Liver (tissue), 9 donors: ENCODE data around the gene TPRN. TPM values are rescaled to one million over a fixed set of nuclear protein-coding genes. Genes with fewer than 3 reads are reported as not detected.

ENCODE experiments used
- DNase-seq: peaks from one replicate; pipeline ENCODE4 v3.0.0-alpha.2; 2017; ENCODE audit warnings: low spot score
- H3K27ac ChIP-seq, 2 donors: one replicate each; pipeline ENCODE4 v1.7.0; 2013; ENCODE audit warnings: inconsistent platforms in 2 of 2, low read length in 2 of 2, control low read depth in 1 of 2, low read depth in 1 of 2, mild to moderate bottlenecking in 1 of 2
- H3K27me3 ChIP-seq, 4 donors: one replicate each; pipeline versions ENCODE4 v1.6.1 to v1.7.0; 2013; ENCODE audit warnings: low read length in 3 of 4, inconsistent platforms in 1 of 4, mild to moderate bottlenecking in 1 of 4, moderate library complexity in 1 of 4; ENCODE audit not compliant: control insufficient read depth in 4 of 4, insufficient read depth in 4 of 4
- H3K36me3 ChIP-seq, 4 donors: one replicate each; pipeline versions ENCODE4 v1.6.1 to v1.7.0; 2013; ENCODE audit warnings: low read length in 3 of 4, mild to moderate bottlenecking in 3 of 4, low read depth in 1 of 4, moderate library complexity in 1 of 4; ENCODE audit not compliant: control insufficient read depth in 4 of 4, insufficient read depth in 3 of 4
- H3K4me1 ChIP-seq, 4 donors: one replicate each; pipeline versions ENCODE4 v1.6.1 to v1.7.0; 2013; ENCODE audit warnings: low read length in 3 of 4, mild to moderate bottlenecking in 3 of 4, moderate library complexity in 1 of 4; ENCODE audit not compliant: control insufficient read depth in 4 of 4, insufficient read depth in 4 of 4
- H3K4me3 ChIP-seq, 3 donors: one replicate each; pipeline versions ENCODE4 v1.6.1 to v1.7.0; 2013; ENCODE audit warnings: low read length in 3 of 3, control low read depth in 1 of 3, low read depth in 1 of 3, mild to moderate bottlenecking in 1 of 3
- H3K9ac ChIP-seq, 2 donors: one replicate each; pipeline ENCODE4 v1.7.0; 2013; ENCODE audit warnings: low read length in 2 of 2, mild to moderate bottlenecking in 2 of 2, moderate library complexity in 2 of 2, control low read depth in 1 of 2, low read depth in 1 of 2
- H3K9me3 ChIP-seq, 4 donors: one replicate each; pipeline versions ENCODE4 v1.6.1 to v1.7.0; 2013; ENCODE audit warnings: low read length in 3 of 4; ENCODE audit not compliant: control insufficient read depth in 4 of 4
- ATF3 ChIP-seq: IDR thresholded peaks from 2 replicates; pipeline ENCODE4 v1.6.1; 2016; ENCODE audit warnings: antibody characterized with exemption
- CTCF ChIP-seq: fragments of 150-350 bp; IDR thresholded peaks from 2 replicates; pipeline ENCODE4 v1.5.1; 2017; ENCODE audit warnings: improper control_type of control experiment, low read depth, low read length; ENCODE audit not compliant: missing input control
- EGR1 ChIP-seq, 2 donors: IDR thresholded peaks; 2 replicates each; pipeline ENCODE4 v1.6.1; 2016 to 2018; ENCODE audit warnings: antibody characterized with exemption in 2 of 2, low read depth in 2 of 2
- FOXA1 ChIP-seq: IDR thresholded peaks from 2 replicates; pipeline ENCODE4 v1.6.1; 2016; ENCODE audit warnings: antibody characterized with exemption
- FOXA2 ChIP-seq: IDR thresholded peaks from 2 replicates; pipeline ENCODE4 v1.6.1; 2016; ENCODE audit warnings: antibody characterized with exemption
- GABPA ChIP-seq, 2 donors: IDR thresholded peaks in 1 of 2; conservative IDR thresholded peaks in 1 of 2; 2 replicates each; pipeline ENCODE4 v1.6.1; 2016; ENCODE audit warnings: antibody characterized with exemption in 2 of 2, mild to moderate bottlenecking in 1 of 2, moderate library complexity in 1 of 2
- HNF4A ChIP-seq, 2 donors: conservative IDR thresholded peaks; 2 replicates each; pipeline ENCODE4 v1.6.1; 2016; ENCODE audit warnings: antibody characterized with exemption in 2 of 2, mild to moderate bottlenecking in 2 of 2
- HNF4G ChIP-seq: IDR thresholded peaks from 2 replicates; pipeline ENCODE4 v1.6.1; 2016; ENCODE audit warnings: antibody characterized with exemption
- JUND ChIP-seq, 2 donors: IDR thresholded peaks; 2 replicates each; pipeline ENCODE4 v1.6.1; 2016; ENCODE audit warnings: antibody characterized with exemption in 2 of 2
- NR2F2 ChIP-seq: IDR thresholded peaks from 2 replicates; pipeline ENCODE4 v1.6.1; 2016; ENCODE audit warnings: antibody characterized with exemption
- RAD21 ChIP-seq, 2 donors: IDR thresholded peaks; 2 replicates each; pipeline ENCODE4 v1.6.1; 2016; ENCODE audit warnings: antibody characterized with exemption in 2 of 2, mild to moderate bottlenecking in 2 of 2
- RXRA ChIP-seq, 2 donors: IDR thresholded peaks; 2 replicates each; pipeline ENCODE4 v1.6.1; 2017 to 2018; ENCODE audit warnings: antibody characterized with exemption in 2 of 2, mild to moderate bottlenecking in 1 of 2
- SP1 ChIP-seq: IDR thresholded peaks from 2 replicates; pipeline ENCODE4 v1.6.1; 2018; ENCODE audit warnings: antibody characterized with exemption, mild to moderate bottlenecking
- TAF1 ChIP-seq: conservative IDR thresholded peaks from 2 replicates; pipeline ENCODE4 v1.6.1; 2016; ENCODE audit warnings: antibody characterized with exemption, mild to moderate bottlenecking
- YY1 ChIP-seq: IDR thresholded peaks from 2 replicates; pipeline ENCODE4 v1.6.1; 2016; ENCODE audit warnings: antibody characterized with exemption, mild to moderate bottlenecking
- WGBS: extraction: QIAGEN DNeasy Blood & Tissue Kit; methylation state at CpG from one replicate; pipeline ENCODE4 v1.1.7; 2013; 5-methylcytosine and 5-hydroxymethylcytosine counted together
- polyA plus RNA-seq, 2 donors: library from polyadenylated mRNA; stranded (reverse) in 1 of 2; unstranded in 1 of 2; fragments of 200-250 nt in 1 of 2; fragments of >200 nt in 1 of 2; fragmentation: Nextera tagmentation in 1 of 2; extraction: Ambion mirVana in 1 of 2; gene quantifications; one replicate each; pipeline versions ENCODE4 v1.2.1 to v1.2.3, GENCODE V29; 2013 to 2015
- total RNA-seq, 2 donors: library from RNA; depleted of rRNA; stranded (reverse); fragments of >200 nt; gene quantifications; one replicate each; pipeline ENCODE4 v1.2.3, GENCODE V29; 2014
- TF ChIP-seq, protein P1 (sequence below): IDR thresholded peaks from 2 replicates; pipeline ENCODE4 v1.6.1; 2016; ENCODE audit warnings: antibody characterized with exemption, mild to moderate bottlenecking
- TF ChIP-seq, protein P2 (sequence below): IDR thresholded peaks from 2 replicates; pipeline ENCODE4 v1.6.1; 2016; ENCODE audit warnings: antibody characterized with exemption
- donor health status: healthy.
- donor health status: healthy.
- donor health status: healthy.
- donor health status: healthy.
- donor health status: healthy.

The TPRN gene
- total and polyA plus RNA-seq, 4 donors: 5.4 to 20.1 (median 11.1) TPM

- H3K27ac ChIP-seq: no peak overlapping the region
- peaks cover 0 to 9% (median 3%) of the 10 kb centered on the region in 4 donors for H3K4me1 ChIP-seq
- no peaks in the 10 kb centered on the region for H3K9me3 ChIP-seq
- H3K27me3 ChIP-seq: peaks cover 7 to 14% (median 12%) of the 10 kb centered on the region in 4 donors
- H3K36me3 ChIP-seq: no peaks in the 10 kb centered on the region
- no peak overlapping the region for H3K4me3 ChIP-seq
- no peak for TF ChIP-seq TAF1
- TF ChIP-seq RAD21 (IDR thresholded peaks at IDR 0.05): no peak
- no peak for TF ChIP-seq HNF4A (conservative IDR thresholded peaks at IDR 0.05)
- TF ChIP-seq EGR1 (IDR thresholded peaks at IDR 0.05; ENCODE audit: low read depth in 2 of 2): no peak
- no peak for TF ChIP-seq ATF3
- TF ChIP-seq FOXA2: no peak
- no peak for TF ChIP-seq YY1
- TF ChIP-seq, protein P1, sequence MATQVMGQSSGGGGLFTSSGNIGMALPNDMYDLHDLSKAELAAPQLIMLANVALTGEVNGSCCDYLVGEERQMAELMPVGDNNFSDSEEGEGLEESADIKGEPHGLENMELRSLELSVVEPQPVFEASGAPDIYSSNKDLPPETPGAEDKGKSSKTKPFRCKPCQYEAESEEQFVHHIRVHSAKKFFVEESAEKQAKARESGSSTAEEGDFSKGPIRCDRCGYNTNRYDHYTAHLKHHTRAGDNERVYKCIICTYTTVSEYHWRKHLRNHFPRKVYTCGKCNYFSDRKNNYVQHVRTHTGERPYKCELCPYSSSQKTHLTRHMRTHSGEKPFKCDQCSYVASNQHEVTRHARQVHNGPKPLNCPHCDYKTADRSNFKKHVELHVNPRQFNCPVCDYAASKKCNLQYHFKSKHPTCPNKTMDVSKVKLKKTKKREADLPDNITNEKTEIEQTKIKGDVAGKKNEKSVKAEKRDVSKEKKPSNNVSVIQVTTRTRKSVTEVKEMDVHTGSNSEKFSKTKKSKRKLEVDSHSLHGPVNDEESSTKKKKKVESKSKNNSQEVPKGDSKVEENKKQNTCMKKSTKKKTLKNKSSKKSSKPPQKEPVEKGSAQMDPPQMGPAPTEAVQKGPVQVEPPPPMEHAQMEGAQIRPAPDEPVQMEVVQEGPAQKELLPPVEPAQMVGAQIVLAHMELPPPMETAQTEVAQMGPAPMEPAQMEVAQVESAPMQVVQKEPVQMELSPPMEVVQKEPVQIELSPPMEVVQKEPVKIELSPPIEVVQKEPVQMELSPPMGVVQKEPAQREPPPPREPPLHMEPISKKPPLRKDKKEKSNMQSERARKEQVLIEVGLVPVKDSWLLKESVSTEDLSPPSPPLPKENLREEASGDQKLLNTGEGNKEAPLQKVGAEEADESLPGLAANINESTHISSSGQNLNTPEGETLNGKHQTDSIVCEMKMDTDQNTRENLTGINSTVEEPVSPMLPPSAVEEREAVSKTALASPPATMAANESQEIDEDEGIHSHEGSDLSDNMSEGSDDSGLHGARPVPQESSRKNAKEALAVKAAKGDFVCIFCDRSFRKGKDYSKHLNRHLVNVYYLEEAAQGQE: no peak
- TF ChIP-seq CTCF: no peak
- no peak for TF ChIP-seq SP1
- TF ChIP-seq RXRA (IDR thresholded peaks at IDR 0.05): no peak
- TF ChIP-seq HNF4G: no peak
- no peak for DNase-seq
- H3K9ac ChIP-seq: no peak overlapping the region
- 32% methylated on average over 56 of the region's 56 CpGs for WGBS
Measured at GRCh38 chr9:137160716-137161557, 39.6 kb downstream of the TPRN start.

- Histone ChIP-seq H3K9ac (no peak overlapping the region), H3K4me1 (peaks cover 0 to 9% (median 3%) of the 10 kb centered on the region in 4 donors), H3K27me3 (peaks cover 7 to 14% (median 12%) of the 10 kb centered on the region in 4 donors), H3K36me3 (no peaks in the 10 kb centered on the region), H3K4me3 (no peak overlapping the region), H3K9me3 (no peaks in the 10 kb centered on the region), H3K27ac (no peak overlapping the region)
- no peak for DNase-seq
- 65% methylated on average over 17 of the region's 17 CpGs for WGBS
- no peak for TF ChIP-seq FOXA1
- no peak for TF ChIP-seq GABPA (IDR thresholded peaks at IDR 0.05 in 1 of 2, conservative IDR thresholded peaks at IDR 0.05 in 1 of 2)
- no peak for TF ChIP-seq NR2F2
- TF ChIP-seq, protein P1: no peak
- no peak for TF ChIP-seq EGR1 (IDR thresholded peaks at IDR 0.05; ENCODE audit: low read depth in 2 of 2)
- TF ChIP-seq, protein P2, sequence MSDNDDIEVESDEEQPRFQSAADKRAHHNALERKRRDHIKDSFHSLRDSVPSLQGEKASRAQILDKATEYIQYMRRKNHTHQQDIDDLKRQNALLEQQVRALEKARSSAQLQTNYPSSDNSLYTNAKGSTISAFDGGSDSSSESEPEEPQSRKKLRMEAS: no peak
- TF ChIP-seq RAD21 (IDR thresholded peaks at IDR 0.05): no peak
- TF ChIP-seq ATF3: no peak
- no peak for TF ChIP-seq FOXA2
- TF ChIP-seq TAF1: no peak
- no peak for TF ChIP-seq SP1
- TF ChIP-seq CTCF: no peak
- no peak for TF ChIP-seq JUND (IDR thresholded peaks at IDR 0.05)
- TF ChIP-seq YY1: no peak
- no peak for TF ChIP-seq RXRA (IDR thresholded peaks at IDR 0.05)
- TF ChIP-seq HNF4G: no peak
- TF ChIP-seq HNF4A (conservative IDR thresholded peaks at IDR 0.05): no peak
Measured at GRCh38 chr9:137160054-137160425, 40.5 kb downstream of the TPRN start.
